Nephron (organoid): ENCODE results near the gene SPDL1.
A peak's percentile ranks its signal among the peaks of the same experiment; 100 is the strongest.

ENCODE experiments used
- H3K27ac Mint-ChIP-seq, 3 experiments: 2 replicates each; pipeline ENCODE4 v1.8.0; 2020; ENCODE audit warnings: mixed read lengths in 3 of 3, mild to moderate bottlenecking in 2 of 3, moderate library complexity in 1 of 3
- H3K27me3 Mint-ChIP-seq: 2 replicates; pipeline ENCODE4 v1.8.0; 2021; ENCODE audit warnings: low read depth, mild to moderate bottlenecking, moderate library complexity, mixed read lengths
- H3K36me3 Mint-ChIP-seq: 2 replicates; pipeline ENCODE4 v1.8.0; 2020; ENCODE audit warnings: low read depth, mixed read lengths
- H3K4me1 Mint-ChIP-seq: 2 replicates; pipeline ENCODE4 v1.8.0; 2020; ENCODE audit warnings: mixed read lengths
- H3K4me3 Mint-ChIP-seq, 3 experiments: 2 replicates each; pipeline ENCODE4 v1.8.0; 2020; ENCODE audit warnings: mild to moderate bottlenecking in 3 of 3, mixed read lengths in 3 of 3, moderate library complexity in 2 of 3
- H3K9me3 Mint-ChIP-seq: 2 replicates; pipeline ENCODE4 v1.8.0; 2020; ENCODE audit warnings: mixed read lengths
- CTCF ChIP-seq, 3 experiments: fragments of 200-600 bp; sonication (generic); IDR thresholded peaks; one replicate each; pipeline ENCODE4 v1.5.0; 2021; ENCODE audit warnings: antibody characterized with exemption in 3 of 3; ENCODE audit not compliant: unreplicated experiment in 3 of 3

The SPDL1 gene

GRCh38 chr5:169576181-169576598 lies 7.4 kb upstream of the SPDL1 start:
- H3K27me3 Mint-ChIP-seq: peaks cover 8% of the 10 kb centered on the region
- peak overlapping the region in 2 of 3 experiments; percentile 63 to 81 for H3K27ac Mint-ChIP-seq
- no peaks in the 10 kb centered on the region for H3K36me3 Mint-ChIP-seq
- peaks cover 24% of the 10 kb centered on the region for H3K4me1 Mint-ChIP-seq
- no peaks in the 10 kb centered on the region for H3K9me3 Mint-ChIP-seq
- H3K4me3 Mint-ChIP-seq: peak overlapping the region in 1 of 3 experiments; percentile 32
- TF ChIP-seq CTCF (IDR thresholded peaks at IDR 0.05; ENCODE audit: unreplicated experiment in 3 of 3): no peak

GRCh38 chr5:169577951-169578350 lies 5.6 kb upstream of the SPDL1 start:
- H3K36me3 Mint-ChIP-seq: no peaks in the 10 kb centered on the region
- no peaks in the 10 kb centered on the region for H3K9me3 Mint-ChIP-seq
- peak; percentile 34 to 47 (median 46) for TF ChIP-seq CTCF (IDR thresholded peaks at IDR 0.05; ENCODE audit: unreplicated experiment in 3 of 3)
- peaks cover 29% of the 10 kb centered on the region for H3K4me1 Mint-ChIP-seq
- peaks cover 8% of the 10 kb centered on the region for H3K27me3 Mint-ChIP-seq
- H3K27ac Mint-ChIP-seq: peak overlapping the region in 1 of 3 experiments; percentile 26
- H3K4me3 Mint-ChIP-seq: no peak overlapping the region

- peak overlapping the region in 2 of 3 experiments; percentile 25 to 43 for H3K27ac Mint-ChIP-seq
- peaks cover 4% of the 10 kb centered on the region for H3K27me3 Mint-ChIP-seq
- H3K36me3 Mint-ChIP-seq: no peaks in the 10 kb centered on the region
- TF ChIP-seq CTCF (IDR thresholded peaks at IDR 0.05; ENCODE audit: unreplicated experiment in 3 of 3): no peak
- no peak overlapping the region for H3K4me3 Mint-ChIP-seq
- peaks cover 26% of the 10 kb centered on the region for H3K4me1 Mint-ChIP-seq
- H3K9me3 Mint-ChIP-seq: no peaks in the 10 kb centered on the region
These were observed 2.6 kb upstream of the SPDL1 start for GRCh38 chr5:169580964-169581363.

- peaks cover 27% of the 10 kb centered on the region for H3K4me1 Mint-ChIP-seq
- peak overlapping the region; percentile 46 to 75 (median 72) for H3K4me3 Mint-ChIP-seq
- no peaks in the 10 kb centered on the region for H3K36me3 Mint-ChIP-seq
- H3K9me3 Mint-ChIP-seq: no peaks in the 10 kb centered on the region
- peak; percentile 76 to 88 (median 83) for TF ChIP-seq CTCF (IDR thresholded peaks at IDR 0.05; ENCODE audit: unreplicated experiment in 3 of 3)
- peak overlapping the region in 2 of 3 experiments; percentile 51 to 78 for H3K27ac Mint-ChIP-seq
- no peaks in the 10 kb centered on the region for H3K27me3 Mint-ChIP-seq
These were observed 1.9 kb upstream of the SPDL1 start for GRCh38 chr5:169581580-169582227.

GRCh38 chr5:169583101-169583423 lies 511 bp upstream of the SPDL1 start:
- Mint-ChIP-seq H3K4me1 (peaks cover 28% of the 10 kb centered on the region), H3K4me3 (peak overlapping the region; percentile 96 to 99 (median 98)), H3K9me3 (no peaks in the 10 kb centered on the region), H3K27ac (peak overlapping the region; percentile 84 to 97 (median 95)), H3K36me3 (peaks cover under 1% of the 10 kb centered on the region), H3K27me3 (no peaks in the 10 kb centered on the region)
- no peak for TF ChIP-seq CTCF (IDR thresholded peaks at IDR 0.05; ENCODE audit: unreplicated experiment in 3 of 3)

GRCh38 chr5:169584998-169585451 lies 1.5 kb downstream of the SPDL1 start:
- Mint-ChIP-seq H3K27ac (peak overlapping the region in 2 of 3 experiments; percentile 48 to 58), H3K4me1 (peaks cover 28% of the 10 kb centered on the region), H3K9me3 (no peaks in the 10 kb centered on the region), H3K36me3 (peaks cover 19% of the 10 kb centered on the region), H3K4me3 (peak overlapping the region; percentile 96 to 99 (median 98)), H3K27me3 (no peaks in the 10 kb centered on the region)
- no peak for TF ChIP-seq CTCF (IDR thresholded peaks at IDR 0.05; ENCODE audit: unreplicated experiment in 3 of 3)
